ENCODE results near the gene ADAM12.

Gene ADAM12

GRCh38 chr10:126171555-126171954, 216.7 kb downstream of the ADAM12 start:
- Histone ChIP-seq H3K9me3 (ENCODE audit: low read depth, low read length) (no peaks in the 10 kb centered on the region), H3K27ac (no peak overlapping the region), H3K9ac (ENCODE audit: insufficient read length) (no peak overlapping the region), H3K4me3 (no peak overlapping the region), H3K36me3 (ENCODE audit: insufficient read depth, low read length) (no peaks in the 10 kb centered on the region)
- TF ChIP-seq EZH2 (IDR thresholded peaks at IDR 0.05) (no peak), POLR2AphosphoS5 (IDR thresholded peaks at IDR 0.05; ENCODE audit: borderline replicate concordance, low read depth, low read length) (no peak), FOXP2 (optimal IDR thresholded peaks at IDR 0.05; ENCODE audit: control extremely low read depth, extremely low read length, insufficient read depth) (no peak)
- no peak for DNase-seq (ENCODE audit: low read depth, low spot score)

GRCh38 chr10:126170776-126171175, 217.5 kb downstream of the ADAM12 start:
- DNase-seq (ENCODE audit: low read depth, low spot score) = no peak
- Histone ChIP-seq H3K9ac (ENCODE audit: insufficient read length) (no peak overlapping the region), H3K27ac (no peak overlapping the region), H3K9me3 (ENCODE audit: low read depth, low read length) (no peaks in the 10 kb centered on the region), H3K36me3 (ENCODE audit: insufficient read depth, low read length) (no peaks in the 10 kb centered on the region), H3K4me3 (no peak overlapping the region)
- TF ChIP-seq POLR2AphosphoS5 (IDR thresholded peaks at IDR 0.05; ENCODE audit: borderline replicate concordance, low read depth, low read length) (no peak), EZH2 (IDR thresholded peaks at IDR 0.05) (no peak), FOXP2 (optimal IDR thresholded peaks at IDR 0.05; ENCODE audit: control extremely low read depth, extremely low read length, insufficient read depth) (no peak)

- DNase-seq (ENCODE audit: low read depth, low spot score) = no peak
- no peak overlapping the region for H3K4me3 ChIP-seq
- H3K27ac ChIP-seq = no peak overlapping the region
- TF ChIP-seq EZH2 (IDR thresholded peaks at IDR 0.05) (no peak), POLR2AphosphoS5 (IDR thresholded peaks at IDR 0.05; ENCODE audit: borderline replicate concordance, low read depth, low read length) (no peak), FOXP2 (optimal IDR thresholded peaks at IDR 0.05; ENCODE audit: control extremely low read depth, extremely low read length, insufficient read depth) (no peak)
- no peak overlapping the region for H3K9ac ChIP-seq (ENCODE audit: insufficient read length)
- H3K36me3 ChIP-seq (ENCODE audit: insufficient read depth, low read length) = no peaks in the 10 kb centered on the region
- H3K9me3 ChIP-seq (ENCODE audit: low read depth, low read length) = no peaks in the 10 kb centered on the region
Observed at GRCh38 chr10:126170371-126170770, 217.9 kb downstream of the ADAM12 start.

DNA sequence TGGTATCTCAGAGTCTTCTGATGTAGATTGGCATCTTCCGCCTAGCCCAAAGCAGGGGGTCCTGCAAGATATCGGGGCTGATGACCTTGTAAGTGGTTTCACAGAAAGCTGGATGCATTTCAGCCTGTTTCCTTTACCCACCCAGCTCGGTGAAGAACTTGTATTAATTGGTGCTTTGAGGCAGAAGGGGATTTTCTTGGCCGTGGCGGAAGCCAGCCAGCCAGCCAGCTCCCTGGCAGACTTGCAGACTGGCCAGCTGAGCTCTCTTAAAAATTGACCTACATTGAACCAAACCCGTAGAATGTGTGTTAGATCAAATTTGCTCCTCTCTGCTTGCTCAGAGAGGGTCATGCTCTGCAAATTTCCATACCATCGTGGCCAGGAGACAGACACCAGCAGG, 218.4 kb downstream of the ADAM12 start:
- DNase-seq (ENCODE audit: low read depth, low spot score) = no peak
- H3K4me3 ChIP-seq = no peak overlapping the region
- no peaks in the 10 kb centered on the region for H3K36me3 ChIP-seq (ENCODE audit: insufficient read depth, low read length)
- H3K27ac ChIP-seq = no peak overlapping the region
- H3K9ac ChIP-seq (ENCODE audit: insufficient read length) = no peak overlapping the region
- TF ChIP-seq FOXP2 (optimal IDR thresholded peaks at IDR 0.05; ENCODE audit: control extremely low read depth, extremely low read length, insufficient read depth) (no peak), EZH2 (IDR thresholded peaks at IDR 0.05) (no peak), POLR2AphosphoS5 (IDR thresholded peaks at IDR 0.05; ENCODE audit: borderline replicate concordance, low read depth, low read length) (no peak)
- no peaks in the 10 kb centered on the region for H3K9me3 ChIP-seq (ENCODE audit: low read depth, low read length)

DNA sequence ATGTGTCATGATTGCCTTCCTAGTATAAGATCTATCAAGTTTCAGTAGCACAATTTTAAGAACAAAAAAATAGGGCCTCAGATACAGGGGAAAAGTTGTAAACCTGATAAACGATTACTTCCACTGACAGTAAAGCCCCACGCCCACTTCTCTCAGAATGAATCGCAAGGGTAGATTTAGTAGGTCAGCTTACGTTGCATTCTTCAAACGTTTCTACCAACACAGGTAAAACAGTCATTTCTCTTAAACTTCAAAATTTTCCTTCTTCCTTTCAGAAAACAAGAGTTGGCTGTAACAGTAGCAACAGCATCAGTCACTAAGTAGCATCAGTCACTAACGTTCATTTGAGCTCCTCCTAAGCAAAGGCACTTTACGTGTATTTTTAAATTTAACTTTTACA, 221.5 kb downstream of the ADAM12 start:
- Histone ChIP-seq H3K9ac (ENCODE audit: insufficient read length) (no peak overlapping the region), H3K9me3 (ENCODE audit: low read depth, low read length) (no peaks in the 10 kb centered on the region), H3K27ac (no peak overlapping the region), H3K4me3 (no peak overlapping the region), H3K36me3 (ENCODE audit: insufficient read depth, low read length) (no peaks in the 10 kb centered on the region)
- TF ChIP-seq FOXP2 (optimal IDR thresholded peaks at IDR 0.05; ENCODE audit: control extremely low read depth, extremely low read length, insufficient read depth) = no peak
- no peak for TF ChIP-seq EZH2 (IDR thresholded peaks at IDR 0.05)
- no peak for TF ChIP-seq POLR2AphosphoS5 (IDR thresholded peaks at IDR 0.05; ENCODE audit: borderline replicate concordance, low read depth, low read length)
- no peak for DNase-seq (ENCODE audit: low read depth, low spot score)

DNA sequence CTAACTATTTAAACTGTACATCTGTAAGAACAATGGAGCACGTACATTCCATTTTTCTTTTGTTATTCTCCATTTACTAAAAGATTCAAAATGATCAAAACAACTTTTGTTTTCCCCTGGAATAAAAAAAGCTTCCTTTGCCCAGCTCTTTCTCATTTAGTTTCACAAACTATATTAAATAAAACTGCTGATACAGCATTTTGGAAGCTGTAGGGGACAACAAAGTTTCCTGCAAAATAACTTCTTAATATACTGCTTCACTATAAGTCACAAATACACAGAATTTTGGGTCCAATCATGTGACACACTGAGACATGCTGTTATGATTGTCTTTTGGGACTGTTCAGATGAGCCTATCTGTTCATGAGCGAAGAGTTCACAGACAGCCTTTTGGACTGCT, 222.4 kb downstream of the ADAM12 start:
- Histone ChIP-seq H3K9me3 (ENCODE audit: low read depth, low read length) (no peaks in the 10 kb centered on the region), H3K36me3 (ENCODE audit: insufficient read depth, low read length) (no peaks in the 10 kb centered on the region), H3K9ac (ENCODE audit: insufficient read length) (no peak overlapping the region), H3K27ac (no peak overlapping the region), H3K4me3 (no peak overlapping the region)
- TF ChIP-seq POLR2AphosphoS5 (IDR thresholded peaks at IDR 0.05; ENCODE audit: borderline replicate concordance, low read depth, low read length) (no peak), FOXP2 (optimal IDR thresholded peaks at IDR 0.05; ENCODE audit: control extremely low read depth, extremely low read length, insufficient read depth) (no peak), EZH2 (IDR thresholded peaks at IDR 0.05) (no peak)
- no peak for DNase-seq (ENCODE audit: low read depth, low spot score)

DNA sequence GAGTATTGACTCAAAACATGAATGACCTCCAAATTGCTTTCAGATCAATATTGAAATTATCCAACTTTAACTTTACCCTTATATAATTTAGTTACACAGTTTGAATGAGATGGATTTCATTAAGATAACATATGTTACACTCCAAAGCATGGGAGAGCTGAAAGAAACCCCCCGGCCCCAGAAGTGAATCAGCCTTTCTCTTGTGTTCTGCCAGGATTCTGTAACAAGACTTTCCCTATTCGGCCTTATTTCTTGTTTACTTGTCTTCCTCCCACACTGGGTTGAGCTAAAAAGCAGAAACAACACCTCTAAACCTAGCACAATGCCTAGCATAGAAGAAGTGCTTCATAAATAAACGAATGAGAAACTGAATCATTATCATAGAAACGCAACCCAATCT, 224.8 kb downstream of the ADAM12 start:
- no peak overlapping the region for H3K9ac ChIP-seq (ENCODE audit: insufficient read length)
- DNase-seq (ENCODE audit: low read depth, low spot score) = no peak
- no peak overlapping the region for H3K4me3 ChIP-seq
- no peaks in the 10 kb centered on the region for H3K36me3 ChIP-seq (ENCODE audit: insufficient read depth, low read length)
- TF ChIP-seq EZH2 (IDR thresholded peaks at IDR 0.05) (no peak), POLR2AphosphoS5 (IDR thresholded peaks at IDR 0.05; ENCODE audit: borderline replicate concordance, low read depth, low read length) (no peak), FOXP2 (optimal IDR thresholded peaks at IDR 0.05; ENCODE audit: control extremely low read depth, extremely low read length, insufficient read depth) (no peak)
- H3K9me3 ChIP-seq (ENCODE audit: low read depth, low read length) = no peaks in the 10 kb centered on the region
- no peak overlapping the region for H3K27ac ChIP-seq

DNA sequence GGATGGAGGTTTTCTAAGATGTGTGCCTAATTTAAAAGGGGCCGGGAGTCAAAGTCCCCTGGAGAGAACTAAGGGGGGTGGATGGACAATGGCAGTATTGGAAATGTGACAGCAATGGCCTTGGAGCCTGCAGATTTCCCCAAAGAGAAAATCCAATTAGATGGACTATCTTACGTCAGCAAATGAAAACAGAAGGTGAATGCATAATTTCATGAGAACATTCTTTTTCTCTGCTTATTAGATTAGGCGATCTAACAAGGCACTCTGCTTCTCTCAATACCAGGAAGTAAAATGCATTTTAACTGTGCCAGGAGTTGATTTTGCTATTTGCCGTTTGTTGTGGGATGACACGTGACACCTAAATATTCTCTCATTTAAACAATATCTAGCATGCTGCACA, 226.6 kb downstream of the ADAM12 start:
- H3K36me3 ChIP-seq (ENCODE audit: insufficient read depth, low read length) = no peaks in the 10 kb centered on the region
- no peak for TF ChIP-seq POLR2AphosphoS5 (IDR thresholded peaks at IDR 0.05; ENCODE audit: borderline replicate concordance, low read depth, low read length)
- no peak for TF ChIP-seq EZH2 (IDR thresholded peaks at IDR 0.05)
- TF ChIP-seq FOXP2 (optimal IDR thresholded peaks at IDR 0.05; ENCODE audit: control extremely low read depth, extremely low read length, insufficient read depth) = no peak
- no peaks in the 10 kb centered on the region for H3K9me3 ChIP-seq (ENCODE audit: low read depth, low read length)
- H3K4me3 ChIP-seq = no peak overlapping the region
- no peak for DNase-seq (ENCODE audit: low read depth, low spot score)
- no peak overlapping the region for H3K27ac ChIP-seq
- no peak overlapping the region for H3K9ac ChIP-seq (ENCODE audit: insufficient read length)

- H3K36me3 ChIP-seq (ENCODE audit: insufficient read depth, low read length) = no peaks in the 10 kb centered on the region
- DNase-seq (ENCODE audit: low read depth, low spot score) = no peak
- H3K9ac ChIP-seq (ENCODE audit: insufficient read length) = no peak overlapping the region
- no peaks in the 10 kb centered on the region for H3K9me3 ChIP-seq (ENCODE audit: low read depth, low read length)
- no peak overlapping the region for H3K27ac ChIP-seq
- no peak overlapping the region for H3K4me3 ChIP-seq
- no peak for TF ChIP-seq POLR2AphosphoS5 (IDR thresholded peaks at IDR 0.05; ENCODE audit: borderline replicate concordance, low read depth, low read length)
- no peak for TF ChIP-seq EZH2 (IDR thresholded peaks at IDR 0.05)
- TF ChIP-seq FOXP2 (optimal IDR thresholded peaks at IDR 0.05; ENCODE audit: control extremely low read depth, extremely low read length, insufficient read depth) = no peak
Observed at GRCh38 chr10:126160971-126161630, 227.2 kb downstream of the ADAM12 start.

Measured in SK-N-MC (cell line).